CD4-positive, alpha-beta T cell treated with Interleukin-6 for 4 hours (primary cell): ENCODE measurements around the gene DISP3.
A peak's percentile ranks its signal among the peaks of the same experiment; 100 is the strongest.

Experiments used
- DNase-seq: peaks from one replicate; pipeline ENCODE4 v3.0.0-alpha.2; 2020; ENCODE audit warnings: mixed read lengths

The DISP3 gene

DNA sequence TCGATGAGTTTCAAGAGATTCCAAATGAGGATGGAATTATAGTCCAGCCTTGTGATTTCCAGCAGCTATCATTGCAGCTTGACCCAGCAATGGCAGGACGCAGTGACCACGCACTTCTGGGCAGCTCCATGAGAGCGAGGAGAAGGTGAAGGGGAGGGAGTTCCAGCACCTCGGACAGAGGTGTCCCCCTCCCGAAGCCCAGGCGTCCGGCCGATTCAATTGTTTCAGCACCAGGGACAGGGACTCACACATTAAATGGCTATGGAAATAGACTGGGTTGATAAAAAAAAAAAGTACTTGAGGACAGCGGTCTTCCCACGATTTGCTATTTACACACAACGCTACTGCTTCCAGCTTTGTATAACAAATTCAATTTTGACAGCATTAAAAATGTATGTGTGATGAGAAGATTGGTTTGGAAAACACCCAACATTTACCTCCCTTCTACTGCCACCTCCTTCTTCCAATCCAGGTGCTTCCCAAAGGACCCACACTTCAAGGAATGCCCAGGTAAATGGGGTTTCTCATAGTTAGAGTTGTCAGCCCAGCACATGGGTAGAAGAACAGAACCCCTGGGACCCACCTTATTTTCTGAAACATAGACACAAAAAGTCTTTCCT, 71.8 kb downstream of the DISP3 start:
- DNase-seq: peak; percentile 28

DNA sequence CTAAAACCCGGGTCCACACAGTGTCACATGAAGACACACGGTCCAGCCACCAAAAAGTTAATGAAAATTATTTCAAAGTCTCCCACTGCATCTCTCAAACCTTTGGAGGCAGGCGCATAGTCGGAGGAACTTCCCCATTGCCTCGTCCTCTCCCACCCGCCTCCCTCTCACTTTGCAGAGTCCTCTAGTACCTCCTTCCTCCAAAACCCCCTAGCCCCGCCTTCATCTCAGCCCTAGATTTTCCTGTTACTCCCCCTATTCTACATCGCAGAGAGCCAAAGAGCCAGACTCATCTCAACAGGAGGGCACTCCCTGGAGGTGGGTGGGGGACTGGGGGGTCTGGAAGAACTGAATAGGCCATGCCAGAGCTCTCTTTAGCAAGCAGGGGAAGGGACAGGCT, 79.3 kb downstream of the DISP3 start:
- no peak for DNase-seq

DNA sequence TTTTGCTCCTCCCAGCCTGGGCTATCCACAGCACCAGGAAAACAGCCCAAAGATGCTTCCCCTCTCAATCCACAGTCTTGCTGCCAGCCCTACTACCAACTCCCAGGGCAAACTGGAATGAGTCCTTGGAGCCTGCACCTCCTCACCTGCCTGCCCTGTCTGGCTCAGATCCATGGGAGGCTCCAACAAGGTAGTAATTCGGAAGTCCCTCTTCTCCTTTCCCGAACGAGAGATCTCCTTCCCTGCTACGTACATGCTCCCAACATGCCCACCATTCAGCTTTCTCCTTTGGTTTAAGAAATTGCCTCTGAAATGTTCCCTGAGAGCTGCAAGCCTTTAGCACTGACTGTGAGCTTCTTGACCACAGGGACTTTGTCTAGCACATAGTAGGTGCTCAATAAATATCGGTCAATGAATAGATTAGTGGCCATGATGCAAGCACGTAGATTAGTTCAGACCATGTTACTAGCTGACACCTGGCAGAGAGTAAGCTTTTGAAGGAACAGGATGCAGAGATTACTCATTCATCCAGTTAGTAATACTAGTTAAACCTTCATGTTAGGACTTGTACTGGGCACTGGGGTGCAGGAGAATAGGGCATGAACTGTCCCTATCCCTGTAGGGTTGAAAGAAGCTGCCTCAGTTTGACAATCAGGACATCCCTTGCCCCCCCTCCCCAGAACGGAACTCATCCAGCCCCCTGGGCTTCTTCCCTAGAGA, 80.1 kb downstream of the DISP3 start:
- no peak for DNase-seq

DNA sequence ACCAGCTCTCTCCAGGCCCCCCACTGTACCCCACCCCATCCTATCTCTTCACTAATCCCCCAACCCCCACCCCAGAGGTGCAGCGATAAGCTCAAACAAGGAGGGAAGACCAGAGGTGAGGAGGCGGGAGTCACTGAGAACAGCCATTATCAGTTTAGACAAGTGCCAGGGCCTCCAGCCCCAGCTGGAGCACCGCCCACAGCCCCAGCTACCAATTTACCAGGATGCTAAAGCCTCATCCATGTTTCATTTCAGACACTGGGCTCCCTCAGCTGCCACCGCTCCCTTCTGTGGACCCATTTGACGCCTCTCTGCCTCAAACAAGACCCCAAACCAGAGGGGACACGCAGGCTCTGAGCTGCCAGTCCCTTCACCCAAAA, 80.6 kb downstream of the DISP3 start:
- DNase-seq: no peak

DNA sequence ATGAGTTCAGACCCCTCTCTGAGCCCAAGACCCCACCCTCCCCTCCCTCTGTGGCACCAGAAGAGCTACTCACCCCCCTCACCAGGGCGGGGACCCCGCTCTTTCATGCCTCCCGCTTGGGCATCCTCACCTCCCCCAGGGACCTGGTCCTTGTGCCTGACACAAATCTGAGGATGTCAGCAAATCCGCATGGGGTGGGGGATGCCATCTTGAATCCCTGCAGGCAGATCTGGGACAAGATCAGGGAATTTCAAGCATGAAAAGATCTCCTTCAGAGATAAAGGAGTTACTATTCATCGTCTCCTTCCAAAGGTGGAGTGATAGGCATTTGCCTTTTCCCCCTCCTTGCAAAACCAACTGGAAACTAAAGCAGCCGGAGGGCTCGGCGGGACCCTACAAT, 81.1 kb downstream of the DISP3 start:
- DNase-seq: no peak

DNA sequence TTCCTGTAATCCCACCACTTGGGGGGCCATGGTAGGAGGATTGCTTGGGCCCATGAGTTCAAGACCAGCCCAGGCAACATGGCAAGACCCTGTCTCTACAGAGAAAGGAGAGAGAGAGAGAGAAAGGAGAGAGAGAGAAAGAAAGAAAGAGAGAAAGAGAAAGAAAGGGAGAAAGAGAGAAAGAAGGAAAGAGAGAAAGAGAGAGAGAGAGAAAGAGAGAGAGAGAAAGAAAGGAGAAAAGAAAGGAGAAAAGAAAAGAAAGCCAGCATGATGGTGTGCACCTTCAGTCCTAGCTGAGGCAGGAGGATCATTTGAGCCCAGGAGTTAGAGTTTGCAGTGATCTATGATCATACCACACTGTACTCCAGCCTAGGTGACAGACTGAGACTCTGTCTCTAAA, 82.8 kb downstream of the DISP3 start:
- DNase-seq: no peak

DNA sequence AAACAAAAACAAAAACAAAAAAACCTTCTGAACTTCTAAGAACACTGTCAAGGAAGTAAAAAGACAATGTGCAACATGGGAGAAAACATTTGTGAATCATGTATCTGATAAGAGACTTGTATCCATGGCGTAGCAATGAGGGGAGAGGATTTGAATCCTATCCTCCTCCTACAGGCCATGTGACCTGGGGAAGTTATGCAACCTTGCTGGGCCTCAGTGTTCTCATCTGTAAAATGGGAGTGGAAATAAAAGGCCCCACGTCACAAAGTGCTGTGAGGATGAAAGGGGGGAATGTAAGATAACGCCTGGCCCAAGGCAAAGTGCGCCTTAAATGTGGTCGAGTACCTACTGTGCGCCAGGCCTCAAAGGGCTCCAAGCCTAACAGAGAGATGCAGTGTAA, 83.7 kb downstream of the DISP3 start:
- no peak for DNase-seq

DNA sequence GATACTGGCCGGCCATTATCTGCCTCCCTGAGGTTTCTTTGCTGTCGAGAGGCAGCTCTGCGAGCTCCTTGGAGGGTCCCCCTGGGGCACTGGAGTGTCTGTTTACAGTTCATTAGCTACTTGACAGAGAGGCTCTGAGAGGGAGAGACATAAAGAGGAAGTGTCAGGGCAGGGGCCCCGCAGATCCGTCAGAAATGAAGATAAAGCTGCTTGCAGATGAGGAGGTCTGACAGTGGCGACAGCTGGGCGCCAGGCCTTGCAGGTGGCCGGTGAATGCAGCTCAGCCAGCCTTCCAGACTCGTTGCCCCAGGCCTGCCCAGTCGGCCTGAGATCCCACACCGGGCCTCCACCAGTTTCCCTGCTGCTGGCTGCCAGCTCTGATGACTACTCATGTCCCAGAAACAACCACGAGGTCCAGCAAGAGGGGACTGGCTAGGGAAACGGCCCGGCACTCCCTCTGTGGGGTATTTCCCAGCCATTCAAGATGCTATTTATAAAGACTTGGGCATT, 84.7 kb downstream of the DISP3 start:
- no peak for DNase-seq

DNA sequence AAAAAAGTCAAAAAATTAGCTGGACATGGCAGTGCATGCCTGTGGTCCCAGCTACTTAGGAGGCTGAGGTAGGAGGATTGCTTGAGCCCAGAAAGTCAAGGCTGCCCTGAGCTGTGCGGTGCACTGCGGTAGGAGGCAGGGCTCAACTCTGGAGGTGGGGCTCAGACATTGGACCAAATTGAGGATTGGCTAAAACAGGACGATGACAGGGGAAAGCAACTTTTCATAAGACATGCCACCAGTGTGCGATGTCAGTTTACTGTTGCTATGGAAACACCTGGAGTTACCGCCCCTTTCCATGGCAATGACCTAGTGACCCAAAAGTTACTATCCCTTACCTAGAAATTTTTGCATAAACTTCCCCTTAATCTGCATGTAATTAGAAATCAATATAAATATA, 85.3 kb downstream of the DISP3 start:
- no peak for DNase-seq

DNA sequence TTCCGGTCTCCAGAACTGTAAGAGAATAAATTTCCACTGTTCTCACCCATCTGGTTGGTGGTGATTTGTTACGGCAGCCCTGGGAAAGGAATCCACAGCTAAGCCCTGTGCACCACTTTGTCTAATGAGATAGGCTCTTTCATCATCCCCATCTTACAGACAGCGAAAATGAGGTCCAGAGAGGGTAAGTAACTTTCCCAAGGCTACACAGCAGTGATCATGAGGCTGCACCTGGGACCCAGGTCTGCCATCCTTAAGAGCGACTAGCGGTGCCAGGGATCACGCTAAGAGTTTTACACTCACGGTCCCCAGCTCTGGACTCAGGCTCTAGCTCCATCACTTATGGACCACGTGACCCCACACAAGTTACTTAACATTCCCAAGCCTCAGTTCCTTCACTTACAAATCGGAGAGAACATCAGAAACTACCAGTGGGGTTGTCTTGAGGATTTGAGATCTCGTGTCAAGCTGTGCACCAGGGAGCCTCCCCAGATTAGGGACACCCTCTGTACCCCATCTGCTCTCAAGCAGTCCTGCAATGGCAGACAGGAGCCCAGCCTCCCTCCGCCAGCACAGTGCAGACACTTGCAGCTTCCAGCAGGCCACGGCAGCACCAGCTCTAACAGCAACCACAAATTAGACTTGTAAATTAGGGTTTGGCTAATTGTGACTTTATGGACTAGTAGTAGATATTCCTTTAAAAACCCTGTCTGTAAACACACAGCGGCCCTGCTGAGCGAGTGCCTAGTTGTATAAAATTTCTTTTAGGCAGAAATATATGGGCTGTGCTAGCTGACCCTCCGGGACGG, 87.3 kb downstream of the DISP3 start:
- DNase-seq: no peak

DNA sequence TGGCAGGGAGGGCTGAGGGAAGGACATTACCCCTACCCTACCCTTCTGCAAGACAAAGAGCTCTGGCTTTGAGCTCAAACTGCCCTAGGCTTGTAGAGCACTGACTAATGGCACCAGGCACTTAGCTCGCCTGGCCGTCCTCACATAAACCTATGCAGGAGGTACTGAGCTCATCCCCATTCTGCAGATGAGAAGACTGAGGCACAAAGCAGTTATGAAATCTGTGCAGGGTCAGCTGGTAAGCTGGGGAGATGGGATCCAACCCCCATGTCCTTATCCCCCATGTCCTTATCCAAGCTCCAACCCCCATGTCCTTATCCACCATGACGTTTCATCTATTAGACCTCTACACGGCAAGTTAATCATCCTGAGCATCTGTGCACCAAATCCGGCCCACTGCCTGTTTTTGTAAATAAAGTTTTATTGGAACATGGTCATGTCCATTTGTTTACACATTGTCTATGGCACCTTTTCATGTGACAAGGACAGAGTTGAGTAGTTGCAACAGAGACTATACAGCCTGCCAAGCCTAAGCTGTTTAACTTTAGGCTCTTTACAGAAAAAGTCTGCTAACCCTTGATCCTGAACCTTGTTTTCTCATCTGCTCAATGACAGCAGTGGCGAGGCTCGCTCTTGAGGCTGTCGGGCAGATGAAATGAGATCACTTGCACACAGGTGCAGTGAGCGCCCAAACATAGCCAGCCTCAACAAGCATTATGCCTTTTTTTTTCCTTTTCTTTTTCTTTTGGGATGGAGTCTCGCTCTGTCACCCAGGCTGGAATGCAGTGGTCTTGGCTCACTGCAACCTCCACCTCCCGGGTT, 88.5 kb downstream of the DISP3 start:
- DNase-seq: no peak

DNA sequence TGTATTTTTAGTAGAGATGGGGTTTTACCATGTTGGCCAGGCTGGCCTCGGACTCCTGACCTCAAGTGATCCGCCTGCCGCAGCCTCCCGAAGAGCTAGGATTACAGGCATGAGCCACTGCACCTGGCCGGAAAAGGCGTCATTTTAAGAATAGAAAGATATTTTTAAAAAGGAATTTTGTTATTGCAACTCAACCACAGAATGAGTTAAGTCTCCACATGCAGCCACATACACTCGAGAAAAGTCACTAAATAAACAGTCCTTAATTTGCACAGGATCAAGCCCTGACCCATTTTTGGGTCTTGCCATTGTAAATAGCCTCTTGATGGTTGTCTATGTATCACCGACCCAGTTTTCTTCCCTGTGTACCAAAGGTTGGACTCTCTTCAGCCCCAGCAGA, 89.7 kb downstream of the DISP3 start:
- DNase-seq: no peak

DNA sequence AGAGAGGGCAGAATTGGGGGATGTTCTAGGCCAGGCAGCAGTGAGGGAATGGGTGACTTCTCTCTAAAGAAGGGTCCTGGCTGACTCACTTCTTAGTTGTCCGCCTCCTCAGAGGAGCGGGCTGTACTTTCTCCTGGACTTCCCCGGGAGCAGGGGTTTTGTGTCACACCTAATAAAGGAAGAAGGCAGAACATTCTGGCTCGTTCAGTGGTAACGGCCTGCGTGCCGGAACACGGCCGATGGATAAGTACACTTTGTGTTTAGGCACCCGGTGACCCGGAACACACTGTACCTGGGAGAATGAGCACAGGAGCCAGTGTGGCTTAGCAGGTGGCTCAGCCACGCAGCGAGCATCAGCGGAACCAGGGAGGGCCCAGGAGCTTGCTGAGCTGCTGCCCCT, 90.6 kb downstream of the DISP3 start:
- no peak for DNase-seq

DNA sequence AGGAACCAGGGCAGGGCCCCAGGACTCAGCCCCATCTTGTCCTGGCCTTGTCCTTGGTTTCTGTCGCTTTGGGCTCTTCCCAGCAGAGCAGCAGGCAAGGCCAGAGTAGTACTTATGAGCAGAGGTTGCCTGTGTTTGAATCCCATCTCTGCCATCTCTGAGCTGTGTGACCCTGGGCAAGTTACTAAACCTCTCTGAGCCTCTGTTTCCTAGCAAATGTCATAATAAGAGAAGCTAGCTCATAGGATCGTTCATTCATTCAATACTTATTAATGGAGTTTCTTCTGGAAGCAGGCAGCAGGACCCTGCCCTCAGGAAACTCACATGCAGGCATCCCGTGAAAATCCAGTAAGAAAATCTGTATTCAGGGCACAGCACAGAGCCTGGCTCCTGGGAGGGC, 91.0 kb downstream of the DISP3 start:
- DNase-seq: no peak

DNA sequence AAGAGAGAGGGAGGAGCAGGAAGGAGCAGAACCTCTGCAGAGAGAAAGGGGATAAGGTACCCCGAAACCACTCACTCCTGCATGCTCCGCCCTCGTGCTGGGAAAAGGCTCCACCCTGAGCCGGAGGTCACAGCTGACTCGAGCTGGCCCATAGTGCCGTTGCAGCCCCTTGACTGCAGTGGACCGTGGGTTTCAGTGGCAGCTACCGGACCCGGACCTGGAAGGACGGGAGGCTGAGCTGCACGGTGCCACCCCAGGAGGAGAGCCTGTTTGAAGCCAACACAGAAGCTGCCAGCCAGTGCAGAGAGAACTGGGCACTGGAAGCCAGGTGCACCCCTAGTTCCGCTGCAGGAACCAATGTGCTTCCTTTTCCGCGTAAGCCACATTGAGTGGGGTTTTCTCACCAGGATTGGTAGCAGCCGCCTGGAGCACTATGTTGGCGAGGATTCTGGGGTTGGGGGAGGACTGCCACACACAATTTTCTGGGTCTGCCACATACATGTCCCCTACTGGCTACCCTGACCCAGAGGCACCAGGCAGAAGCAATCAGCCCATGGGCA, 91.9 kb downstream of the DISP3 start:
- DNase-seq: no peak

DNA sequence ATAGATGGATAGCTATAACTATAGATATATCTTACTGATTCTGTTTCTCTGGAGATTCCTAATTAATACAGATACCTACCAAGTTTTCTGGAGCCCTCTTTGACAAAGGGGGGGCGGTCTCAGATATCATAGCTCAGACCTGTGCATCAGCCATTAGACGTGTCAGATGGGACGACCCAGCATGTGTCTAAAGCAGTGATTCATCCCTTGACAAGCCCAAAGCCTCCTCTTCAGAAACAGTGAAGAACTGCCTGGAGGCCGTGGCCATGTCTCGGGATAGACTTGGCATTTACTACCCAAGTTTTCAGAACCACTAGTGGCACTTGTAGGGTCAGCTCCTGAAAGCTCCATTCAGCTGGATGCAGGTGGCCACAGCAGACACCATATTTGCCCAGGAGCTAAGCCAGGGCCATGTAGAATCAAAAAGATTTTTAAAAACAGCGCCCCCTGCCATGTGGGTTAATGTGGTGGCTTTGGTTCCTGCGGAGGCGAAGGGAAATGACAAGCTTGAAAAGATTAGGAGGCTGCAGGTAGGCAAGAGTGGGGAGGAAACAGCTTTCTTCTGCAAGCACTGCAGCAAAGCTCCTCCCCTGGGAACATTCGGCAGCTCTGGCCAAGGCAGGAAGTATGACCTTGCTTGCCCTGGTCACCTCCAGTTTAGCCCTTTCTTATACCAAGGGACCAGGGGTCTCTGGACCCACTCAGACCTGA, 93.1 kb downstream of the DISP3 start:
- DNase-seq: no peak

DNA sequence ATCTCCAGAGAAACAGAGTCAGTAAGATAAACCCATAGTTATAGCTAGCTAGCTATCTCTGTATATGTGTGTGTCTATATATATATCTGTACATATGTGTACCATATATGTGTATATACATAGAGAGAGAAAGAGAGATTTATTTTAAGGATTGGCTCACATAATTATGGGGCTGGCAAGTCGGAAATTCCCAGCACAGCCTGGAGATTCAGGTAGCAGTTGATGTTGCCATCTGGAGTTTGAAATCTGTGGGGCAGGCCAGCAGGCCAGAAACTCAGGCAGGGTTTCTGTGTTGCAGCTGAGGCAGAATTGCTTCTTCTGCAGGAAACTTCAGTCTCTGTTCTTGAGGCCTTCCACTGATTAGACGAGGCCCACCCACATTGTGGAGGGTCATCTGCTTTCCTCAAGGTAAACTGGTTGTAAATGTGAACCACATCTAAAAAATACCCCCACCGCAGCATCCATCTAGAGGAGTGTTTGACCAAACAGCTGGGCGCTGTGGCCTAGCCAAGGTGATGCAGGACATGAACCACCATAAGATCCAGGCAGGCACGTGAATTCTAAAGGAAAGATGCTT, 94.2 kb downstream of the DISP3 start:
- DNase-seq: no peak

DNA sequence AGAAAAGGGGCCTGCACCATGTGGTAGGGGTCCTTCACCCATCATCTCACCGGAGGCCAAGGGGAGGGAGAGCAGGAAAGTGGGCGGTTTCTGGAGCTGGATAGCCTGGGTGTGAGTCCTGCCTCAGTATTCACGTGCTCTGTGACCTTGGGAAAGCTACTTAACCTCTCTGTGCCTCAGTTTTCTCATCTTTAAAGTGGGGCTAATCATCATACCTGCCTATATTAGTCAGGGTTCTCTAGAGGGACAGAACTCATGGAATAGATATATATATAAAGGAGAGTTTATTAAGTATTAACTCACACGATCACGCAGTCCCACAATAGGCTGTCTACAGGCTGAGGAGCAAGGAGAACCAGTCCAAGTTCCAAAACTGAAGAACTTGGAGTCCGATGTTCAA, 96.6 kb downstream of the DISP3 start:
- no peak for DNase-seq

DNA sequence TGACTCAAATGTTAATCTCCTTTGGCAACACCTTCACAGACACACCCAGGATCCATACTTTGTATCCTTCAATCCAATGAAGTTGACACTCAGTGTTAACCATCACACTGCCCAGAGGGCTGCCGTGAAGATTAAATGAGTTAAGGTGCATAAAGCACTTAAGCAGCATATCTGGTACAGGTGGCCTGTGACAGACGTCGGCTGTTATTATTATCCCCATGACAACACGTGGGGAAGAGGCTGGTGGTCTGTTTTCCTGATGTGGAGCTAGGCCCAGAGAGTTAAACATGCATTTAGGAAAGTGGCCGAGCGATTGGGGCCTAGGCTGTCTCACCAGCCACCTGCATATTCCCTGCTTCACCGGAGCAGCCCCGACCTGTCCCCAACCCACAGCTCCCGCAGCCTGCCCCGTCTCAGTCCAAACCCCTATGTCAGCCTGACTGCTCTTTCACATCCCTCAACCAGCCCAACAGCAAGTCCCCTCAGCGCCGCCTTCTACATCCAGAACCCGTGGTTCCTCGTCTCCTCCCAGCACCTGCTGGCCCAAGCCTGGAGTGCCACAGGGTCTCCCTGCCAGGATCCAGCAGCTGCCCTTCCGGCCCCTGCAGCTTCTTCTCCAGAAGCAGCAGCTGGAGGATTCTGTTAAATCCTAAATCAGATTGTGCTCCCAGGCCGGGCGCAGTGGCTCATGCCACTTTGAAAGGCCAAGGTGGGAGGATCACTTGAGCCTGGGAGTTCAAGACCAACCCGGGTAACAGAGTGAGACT, 97.3 kb downstream of the DISP3 start:
- DNase-seq: no peak

DNA sequence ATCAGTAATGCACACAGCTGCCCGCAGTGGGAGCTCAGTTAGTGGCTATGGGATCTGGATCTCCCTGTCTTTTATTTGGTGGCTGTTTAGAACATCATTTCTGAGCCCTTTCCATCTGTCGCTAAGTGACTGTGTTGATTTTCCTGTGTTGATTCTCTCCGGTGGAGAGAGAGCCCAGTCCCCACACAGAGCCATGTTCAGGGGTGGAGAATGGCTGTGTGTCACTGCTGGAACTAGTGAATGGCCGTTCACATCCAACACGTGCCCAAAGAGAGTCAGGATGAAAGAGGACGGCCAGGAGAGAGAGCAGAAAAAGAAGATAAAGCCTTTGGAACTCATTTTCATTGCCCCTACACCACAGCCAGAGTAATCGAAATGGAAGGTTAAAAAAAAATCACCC, 99.0 kb downstream of the DISP3 start:
- DNase-seq: no peak

DNA sequence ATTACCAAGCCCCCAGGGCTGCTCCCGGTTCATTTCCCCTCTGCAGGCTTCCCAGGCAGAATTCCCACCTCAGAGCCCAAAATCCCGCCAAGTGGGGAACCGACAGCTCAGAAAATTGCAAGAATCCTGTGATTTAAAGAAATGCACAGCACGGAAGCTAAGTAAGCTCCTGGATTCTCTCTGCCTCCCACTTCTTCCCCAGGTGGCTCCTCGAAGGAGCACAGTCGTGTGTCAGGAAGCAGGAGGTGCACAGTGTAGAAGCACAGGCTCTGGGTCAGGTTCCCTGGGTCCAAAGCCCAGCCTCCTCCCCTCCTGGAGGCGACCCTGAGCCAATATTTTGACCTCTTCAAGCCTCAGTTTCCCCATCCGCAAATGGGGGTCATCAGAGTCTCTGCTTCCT, 100.6 kb downstream of the DISP3 start:
- DNase-seq: no peak
